ENCODE data around the gene DMAP1.

The DMAP1 gene

GRCh38 chr1:44227211-44227610 lies 13.9 kb downstream of the DMAP1 start:
- H3K4me3 ChIP-seq (ENCODE audit: low read depth in 1 of 2, low read length in 2 of 2) = no peak overlapping the region
- H3K27ac ChIP-seq (ENCODE audit: low read depth, low read length) = no peak overlapping the region
- H3K9me3 ChIP-seq (ENCODE audit: control insufficient read depth in 1 of 2, low read length in 2 of 2) = no peaks in the 10 kb centered on the region
- H3K36me3 ChIP-seq (ENCODE audit: control insufficient read depth in 1 of 2, insufficient read depth in 2 of 2, low read length in 2 of 2) = peaks cover 0 to 7% of the 10 kb centered on the region in 2 donors
- H3K27me3 ChIP-seq (ENCODE audit: control insufficient read depth in 1 of 2, insufficient read depth in 2 of 2, low read length in 2 of 2) = no peaks in the 10 kb centered on the region
- no peak overlapping the region for H3K9ac ChIP-seq (ENCODE audit: low read depth in 1 of 2, low read length in 2 of 2)
- H3K4me1 ChIP-seq (ENCODE audit: control insufficient read depth in 1 of 2, insufficient read depth in 2 of 2, low read length in 2 of 2) = no peaks in the 10 kb centered on the region

GRCh38 chr1:44228218-44228617 lies 14.9 kb downstream of the DMAP1 start:
- Histone ChIP-seq H3K4me1 (ENCODE audit: control insufficient read depth in 1 of 2, insufficient read depth in 2 of 2, low read length in 2 of 2) (no peaks in the 10 kb centered on the region), H3K36me3 (ENCODE audit: control insufficient read depth in 1 of 2, insufficient read depth in 2 of 2, low read length in 2 of 2) (peaks cover 0 to 4% of the 10 kb centered on the region in 2 donors), H3K4me3 (ENCODE audit: low read depth in 1 of 2, low read length in 2 of 2) (no peak overlapping the region), H3K27ac (ENCODE audit: low read depth, low read length) (no peak overlapping the region), H3K27me3 (ENCODE audit: control insufficient read depth in 1 of 2, insufficient read depth in 2 of 2, low read length in 2 of 2) (no peaks in the 10 kb centered on the region), H3K9me3 (ENCODE audit: control insufficient read depth in 1 of 2, low read length in 2 of 2) (no peaks in the 10 kb centered on the region), H3K9ac (ENCODE audit: low read depth in 1 of 2, low read length in 2 of 2) (no peak overlapping the region)

- Histone ChIP-seq H3K36me3 (ENCODE audit: control insufficient read depth in 1 of 2, insufficient read depth in 2 of 2, low read length in 2 of 2) (peaks cover 0 to 4% of the 10 kb centered on the region in 2 donors), H3K4me3 (ENCODE audit: low read depth in 1 of 2, low read length in 2 of 2) (no peak overlapping the region), H3K4me1 (ENCODE audit: control insufficient read depth in 1 of 2, insufficient read depth in 2 of 2, low read length in 2 of 2) (no peaks in the 10 kb centered on the region), H3K9me3 (ENCODE audit: control insufficient read depth in 1 of 2, low read length in 2 of 2) (no peaks in the 10 kb centered on the region), H3K27ac (ENCODE audit: low read depth, low read length) (no peak overlapping the region), H3K27me3 (ENCODE audit: control insufficient read depth in 1 of 2, insufficient read depth in 2 of 2, low read length in 2 of 2) (no peaks in the 10 kb centered on the region), H3K9ac (ENCODE audit: low read depth in 1 of 2, low read length in 2 of 2) (no peak overlapping the region)
Observed at GRCh38 chr1:44229435-44230167, 16.3 kb downstream of the DMAP1 start.

- no peak overlapping the region for H3K9ac ChIP-seq (ENCODE audit: low read depth in 1 of 2, low read length in 2 of 2)
- H3K27me3 ChIP-seq (ENCODE audit: control insufficient read depth in 1 of 2, insufficient read depth in 2 of 2, low read length in 2 of 2) = no peaks in the 10 kb centered on the region
Observed at GRCh38 chr1:44230796-44231195, 17.5 kb downstream of the DMAP1 start.

GRCh38 chr1:44233593-44233992 lies 20.3 kb downstream of the DMAP1 start:
- peaks cover 6 to 9% of the 10 kb centered on the region in 2 donors for H3K4me1 ChIP-seq (ENCODE audit: control insufficient read depth in 1 of 2, insufficient read depth in 2 of 2, low read length in 2 of 2)
- H3K9me3 ChIP-seq (ENCODE audit: control insufficient read depth in 1 of 2, low read length in 2 of 2) = no peaks in the 10 kb centered on the region
- H3K4me3 ChIP-seq (ENCODE audit: low read depth in 1 of 2, low read length in 2 of 2) = no peak overlapping the region
- H3K27ac ChIP-seq (ENCODE audit: low read depth, low read length) = no peak overlapping the region
- no peak overlapping the region for H3K9ac ChIP-seq (ENCODE audit: low read depth in 1 of 2, low read length in 2 of 2)
- peaks cover 0 to 8% of the 10 kb centered on the region in 2 donors for H3K36me3 ChIP-seq (ENCODE audit: control insufficient read depth in 1 of 2, insufficient read depth in 2 of 2, low read length in 2 of 2)
- H3K27me3 ChIP-seq (ENCODE audit: control insufficient read depth in 1 of 2, insufficient read depth in 2 of 2, low read length in 2 of 2) = no peaks in the 10 kb centered on the region

More at GRCh38 chr1:44230796-44231195, 17.5 kb downstream of the DMAP1 start:
- H3K36me3 ChIP-seq (ENCODE audit: control insufficient read depth in 1 of 2, insufficient read depth in 2 of 2, low read length in 2 of 2) = peaks cover 0 to 4% of the 10 kb centered on the region in 2 donors
- no peak overlapping the region for H3K27ac ChIP-seq (ENCODE audit: low read depth, low read length)
- no peaks in the 10 kb centered on the region for H3K4me1 ChIP-seq (ENCODE audit: control insufficient read depth in 1 of 2, insufficient read depth in 2 of 2, low read length in 2 of 2)
- no peaks in the 10 kb centered on the region for H3K9me3 ChIP-seq (ENCODE audit: control insufficient read depth in 1 of 2, low read length in 2 of 2)
- H3K4me3 ChIP-seq (ENCODE audit: low read depth in 1 of 2, low read length in 2 of 2) = no peak overlapping the region

- H3K9ac ChIP-seq (ENCODE audit: low read depth in 1 of 2, low read length in 2 of 2) = no peak overlapping the region
- H3K4me3 ChIP-seq (ENCODE audit: low read depth in 1 of 2, low read length in 2 of 2) = no peak overlapping the region
- no peaks in the 10 kb centered on the region for H3K9me3 ChIP-seq (ENCODE audit: control insufficient read depth in 1 of 2, low read length in 2 of 2)
- H3K36me3 ChIP-seq (ENCODE audit: control insufficient read depth in 1 of 2, insufficient read depth in 2 of 2, low read length in 2 of 2) = peaks cover 2 to 8% of the 10 kb centered on the region in 2 donors
- H3K27me3 ChIP-seq (ENCODE audit: control insufficient read depth in 1 of 2, insufficient read depth in 2 of 2, low read length in 2 of 2) = no peaks in the 10 kb centered on the region
- H3K4me1 ChIP-seq (ENCODE audit: control insufficient read depth in 1 of 2, insufficient read depth in 2 of 2, low read length in 2 of 2) = peaks cover 6 to 18% of the 10 kb centered on the region in 2 donors
- no peak overlapping the region for H3K27ac ChIP-seq (ENCODE audit: low read depth, low read length)
Observed at GRCh38 chr1:44235808-44236207, 22.5 kb downstream of the DMAP1 start.

GRCh38 chr1:44236490-44237272 lies 23.4 kb downstream of the DMAP1 start:
- Histone ChIP-seq H3K27ac (ENCODE audit: low read depth, low read length) (no peak overlapping the region), H3K36me3 (ENCODE audit: control insufficient read depth in 1 of 2, insufficient read depth in 2 of 2, low read length in 2 of 2) (peaks cover 2 to 6% of the 10 kb centered on the region in 2 donors), H3K9me3 (ENCODE audit: control insufficient read depth in 1 of 2, low read length in 2 of 2) (no peaks in the 10 kb centered on the region), H3K9ac (ENCODE audit: low read depth in 1 of 2, low read length in 2 of 2) (no peak overlapping the region), H3K27me3 (ENCODE audit: control insufficient read depth in 1 of 2, insufficient read depth in 2 of 2, low read length in 2 of 2) (no peaks in the 10 kb centered on the region), H3K4me1 (ENCODE audit: control insufficient read depth in 1 of 2, insufficient read depth in 2 of 2, low read length in 2 of 2) (peaks cover 6 to 18% of the 10 kb centered on the region in 2 donors), H3K4me3 (ENCODE audit: low read depth in 1 of 2, low read length in 2 of 2) (no peak overlapping the region)

GRCh38 chr1:44237721-44238457 lies 24.6 kb downstream of the DMAP1 start:
- Histone ChIP-seq H3K27me3 (ENCODE audit: control insufficient read depth in 1 of 2, insufficient read depth in 2 of 2, low read length in 2 of 2) (no peaks in the 10 kb centered on the region), H3K4me1 (ENCODE audit: control insufficient read depth in 1 of 2, insufficient read depth in 2 of 2, low read length in 2 of 2) (peaks cover 6 to 18% of the 10 kb centered on the region in 2 donors), H3K27ac (ENCODE audit: low read depth, low read length) (no peak overlapping the region), H3K9me3 (ENCODE audit: control insufficient read depth in 1 of 2, low read length in 2 of 2) (no peaks in the 10 kb centered on the region), H3K9ac (ENCODE audit: low read depth in 1 of 2, low read length in 2 of 2) (no peak overlapping the region), H3K36me3 (ENCODE audit: control insufficient read depth in 1 of 2, insufficient read depth in 2 of 2, low read length in 2 of 2) (peaks cover 2 to 8% of the 10 kb centered on the region in 2 donors), H3K4me3 (ENCODE audit: low read depth in 1 of 2, low read length in 2 of 2) (peak overlapping the region in 1 of 2 donors; percentile 28)

GRCh38 chr1:44238660-44239059 lies 25.4 kb downstream of the DMAP1 start:
- Histone ChIP-seq H3K9ac (ENCODE audit: low read depth in 1 of 2, low read length in 2 of 2) (peak overlapping the region in 1 of 2 donors; percentile 22), H3K27me3 (ENCODE audit: control insufficient read depth in 1 of 2, insufficient read depth in 2 of 2, low read length in 2 of 2) (no peaks in the 10 kb centered on the region), H3K4me1 (ENCODE audit: control insufficient read depth in 1 of 2, insufficient read depth in 2 of 2, low read length in 2 of 2) (peaks cover 6 to 18% of the 10 kb centered on the region in 2 donors), H3K4me3 (ENCODE audit: low read depth in 1 of 2, low read length in 2 of 2) (no peak overlapping the region), H3K9me3 (ENCODE audit: control insufficient read depth in 1 of 2, low read length in 2 of 2) (no peaks in the 10 kb centered on the region), H3K36me3 (ENCODE audit: control insufficient read depth in 1 of 2, insufficient read depth in 2 of 2, low read length in 2 of 2) (peaks cover 2 to 10% of the 10 kb centered on the region in 2 donors), H3K27ac (ENCODE audit: low read depth, low read length) (no peak overlapping the region)

Data from duodenal mucosa (tissue), 2 donors.